B cell (primary cell): Measurements from ENCODE around the gene NOMO2. TPM values are rescaled to one million over a fixed set of nuclear protein-coding genes. Genes with fewer than 3 reads are reported as not detected.
"Not testable (repeated sequence)": the region's sequence is repeated elsewhere in the genome, so short reads cannot be mapped to it uniquely, and the experiment has no call there.

ENCODE experiments used
- ATAC-seq: fragments of 200-7000 bp; cut with Tn5 transposase; one replicate; pipeline ENCODE4 v1.10.0; 2021; ENCODE audit warnings: low read depth, mild to moderate bottlenecking, moderate number of reproducible peaks, moderate library complexity
- CTCF ChIA-PET: fragments of 350-600 bp; sonication (Branson Sonifier 250); formaldehyde crosslinking; loops from one replicate; lab custom pipeline; 2021; ENCODE audit warnings: antibody characterized with exemption, inconsistent platforms; lab: Charles Lee
- POLR2A ChIA-PET: fragments of 350-600 bp; sonication (Branson Sonifier 250); formaldehyde crosslinking; loops from one replicate; lab custom pipeline; 2021; ENCODE audit warnings: antibody characterized with exemption; lab: Charles Lee
- DNase-seq: peaks from one replicate; pipeline ENCODE4 v3.0.0; 2013
- H2AFZ ChIP-seq: 2 replicates; pipeline ENCODE4 v1.6.1; 2012; ENCODE audit warnings: mild to moderate bottlenecking, low read depth, low read length; ENCODE audit not compliant: insufficient read depth, poor library complexity, severe bottlenecking
- H3K27ac ChIP-seq, 2 donors: 1 replicate in 1 of 2; 2 replicates in 1 of 2; pipeline ENCODE4 v1.5.1; 2012 to 2013; ENCODE audit warnings: low read length in 2 of 2, mild to moderate bottlenecking in 2 of 2, moderate library complexity in 1 of 2
- H3K27me3 ChIP-seq, 4 experiments: fragments of 200-600 bp in 1 of 4; sonication (generic) in 1 of 4; replicated peaks in 1 of 4; 1 replicate in 2 of 4; 2 replicates in 2 of 4; pipeline versions ENCODE4 v1.6.1 to v1.7.0; 2013 to 2016; ENCODE audit warnings: low read length in 3 of 4, mild to moderate bottlenecking in 2 of 4, mixed read lengths in 1 of 4, moderate library complexity in 1 of 4; ENCODE audit not compliant: insufficient read depth in 4 of 4, control insufficient read depth in 3 of 4; ENCODE audit errors: control extremely low read depth in 1 of 4
- H3K36me3 ChIP-seq, 2 experiments: replicated peaks in 1 of 2; 1 replicate in 1 of 2; 2 replicates in 1 of 2; pipeline versions ENCODE4 v1.6.1 to v1.7.1; 2013; ENCODE audit warnings: low read length in 1 of 2; ENCODE audit not compliant: insufficient read depth in 2 of 2, control insufficient read depth in 1 of 2; ENCODE audit errors: control extremely low read depth in 1 of 2, extremely low read depth in 1 of 2
- H3K4me1 ChIP-seq, 2 donors: fragments of 200-600 bp in 1 of 2; sonication (generic) in 1 of 2; 1 replicate in 1 of 2; 2 replicates in 1 of 2; pipeline versions ENCODE4 v1.5.1 to v1.6.1; 2013 to 2017; ENCODE audit warnings: low read length in 2 of 2; ENCODE audit not compliant: control insufficient read depth in 2 of 2, insufficient read depth in 2 of 2
- H3K4me2 ChIP-seq: replicated peaks from 2 replicates; pipeline ENCODE3; 2012; ENCODE audit warnings: mild to moderate bottlenecking, low read depth, low read length; ENCODE audit not compliant: poor library complexity, severe bottlenecking
- H3K4me3 ChIP-seq, 5 experiments: fragments of 200-600 bp in 1 of 5; sonication (generic) in 1 of 5; 1 replicate in 3 of 5; 2 replicates in 2 of 5; pipeline versions ENCODE4 v1.5.1 to v1.7.0; 2011 to 2016; ENCODE audit warnings: low read length in 4 of 5, mild to moderate bottlenecking in 4 of 5, low read depth in 2 of 5, control low read depth in 1 of 5, moderate library complexity in 1 of 5; ENCODE audit not compliant: insufficient read depth in 1 of 5; ENCODE audit errors: control extremely low read depth in 1 of 5, extremely low read depth in 1 of 5
- H3K79me2 ChIP-seq: fragments of 200-600 bp; sonication (generic); one replicate; pipeline ENCODE4 v1.6.0; 2016; ENCODE audit warnings: low read length; ENCODE audit not compliant: control insufficient read depth, insufficient read depth
- H3K9ac ChIP-seq: fragments of 200-600 bp; sonication (generic); 2 replicates; pipeline ENCODE4 v1.6.1; 2017; ENCODE audit warnings: mild to moderate bottlenecking, low read length, moderate library complexity
- H3K9me3 ChIP-seq, 3 donors: one replicate each; pipeline versions ENCODE4 v1.6.1 to v1.7.1; 2013; ENCODE audit warnings: low read length in 2 of 3; ENCODE audit not compliant: control insufficient read depth in 2 of 3, insufficient read depth in 1 of 3; ENCODE audit errors: control extremely low read depth in 1 of 3
- H4K20me1 ChIP-seq: 2 replicates; pipeline ENCODE4 v1.6.0; 2012; ENCODE audit warnings: mild to moderate bottlenecking, low read length; ENCODE audit not compliant: insufficient read depth, control insufficient read depth, poor library complexity, severe bottlenecking
- H3K27ac Mint-ChIP-seq: one replicate; pipeline ENCODE4 v1.8.0; 2021; ENCODE audit warnings: mixed read lengths
- H3K27me3 Mint-ChIP-seq: one replicate; pipeline ENCODE4 v1.8.0; 2021; ENCODE audit warnings: mixed read lengths
- H3K4me1 Mint-ChIP-seq: one replicate; pipeline ENCODE4 v1.8.0; 2021; ENCODE audit warnings: mixed read lengths
- H3K4me3 Mint-ChIP-seq: one replicate; pipeline ENCODE4 v1.8.0; 2021; ENCODE audit warnings: mixed read lengths
- H3K9me3 Mint-ChIP-seq: one replicate; pipeline ENCODE4 v1.8.0; 2022; ENCODE audit warnings: mixed read lengths; ENCODE audit not compliant: insufficient read depth
- whole genome bisulfite sequencing: methylation state at CpG from one replicate; pipeline ENCODE4 v1.1.5; 2013; ENCODE audit warnings: missing lambda C conversion rate; ENCODE audit not compliant: insufficient coverage; 5-methylcytosine and 5-hydroxymethylcytosine counted together
- intact Hi-C: fragments of 100-400 bp; cut with micrococcal nuclease; formaldehyde crosslinking; loops from one replicate; pipeline ENCODE4 v1.10.0; 2022
- polyA plus RNA-seq: library from polyadenylated mRNA; depleted of rRNA; stranded (reverse); fragments of >200 nt; gene quantifications from 2 replicates; pipeline ENCODE4 v1.2.3, GENCODE V29; 2012
- total RNA-seq, 2 donors: library from RNA; stranded (reverse); fragments of 120-200 nt in 1 of 2; gene quantifications; 1 replicate in 1 of 2; 2 replicates in 1 of 2; pipeline versions ENCODE4 v1.2.3 to v1.2.4, GENCODE V29; 2013 to 2022

Gene NOMO2
- total and polyA plus RNA-seq, 2 donors (not counting 1 experiment from before 2014, with no cell fraction given): 41.2 to 47.2 TPM

DNA sequence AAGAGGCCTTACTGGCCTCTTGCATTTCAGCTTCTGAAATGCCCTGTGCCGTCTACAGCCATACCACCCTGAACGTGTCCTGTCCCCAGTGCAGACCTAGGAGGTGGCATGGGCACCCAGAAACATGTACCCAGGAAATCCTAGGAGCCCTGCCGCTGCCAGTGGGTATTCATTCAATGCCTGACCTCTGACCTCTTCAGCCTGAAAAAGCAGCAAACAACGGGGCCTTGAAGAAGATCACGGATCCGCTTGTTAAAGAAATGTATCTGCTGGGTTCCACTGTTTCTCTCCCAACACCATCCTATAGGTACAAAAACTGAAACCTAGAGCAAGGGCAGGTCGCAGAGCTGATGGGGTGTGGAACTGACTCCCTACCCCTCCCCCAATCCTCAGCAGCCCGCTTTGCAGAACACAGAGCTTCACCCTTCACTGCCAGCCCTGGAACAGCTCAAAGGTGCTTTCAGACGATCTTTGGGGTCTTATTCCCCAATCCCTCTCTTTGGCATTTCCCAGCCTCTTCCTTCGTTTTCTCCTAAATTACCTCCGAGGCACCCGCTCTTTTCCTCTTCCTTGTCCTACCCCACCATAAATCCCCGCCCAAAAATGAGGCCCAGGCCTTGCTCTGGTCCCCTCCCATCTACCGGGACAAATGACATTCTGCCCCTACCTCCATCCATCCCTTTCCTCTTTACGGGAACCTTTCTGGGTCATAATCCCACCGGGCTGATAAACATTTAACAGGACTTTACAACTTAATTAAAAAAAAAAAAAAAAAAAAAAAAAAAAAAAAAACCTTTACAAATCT is 1.3 kb downstream of the NOMO2 start:
- H3K27ac Mint-ChIP-seq, H3K79me2 ChIP-seq, H3K27me3 ChIP-seq, H3K9me3 Mint-ChIP-seq, intact Hi-C loops, H2AFZ ChIP-seq, H3K9ac ChIP-seq, H4K20me1 ChIP-seq, DNase-seq, H3K9me3 ChIP-seq, ATAC-seq, H3K4me1 ChIP-seq, H3K27me3 Mint-ChIP-seq, POLR2A ChIA-PET, H3K27ac ChIP-seq, H3K4me1 Mint-ChIP-seq, H3K36me3 ChIP-seq, CTCF ChIA-PET, H3K4me2 ChIP-seq: not testable (repeated sequence)
- peak overlapping the region in 2 of 5 experiments; percentile 45 to 54 for H3K4me3 ChIP-seq
- H3K4me3 Mint-ChIP-seq: peak overlapping the region; percentile 26
- 88% methylated on average over 3 of the region's 16 CpGs for WGBS

DNA sequence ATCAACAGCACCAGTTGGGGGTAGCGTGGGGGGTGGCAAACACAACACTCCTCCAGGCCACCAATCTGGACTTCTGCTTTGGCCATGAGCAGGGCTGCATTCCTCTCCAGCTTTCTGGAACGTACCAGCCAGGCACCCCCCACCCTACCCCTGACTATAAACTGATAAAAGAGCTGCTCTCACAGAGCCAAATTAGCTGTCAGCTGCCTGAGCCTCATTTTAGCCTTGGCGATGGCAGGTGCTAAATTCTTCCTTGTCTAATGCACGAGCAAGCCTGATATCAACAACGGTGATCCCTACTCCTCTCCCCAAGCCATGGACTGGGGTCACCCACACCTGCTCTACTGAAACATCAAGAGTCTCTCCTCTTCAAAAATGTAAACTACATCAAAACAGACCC is 8.2 kb downstream of the NOMO2 start:
- H3K9ac ChIP-seq, H3K27ac Mint-ChIP-seq, H3K9me3 Mint-ChIP-seq, H3K79me2 ChIP-seq, H3K4me1 ChIP-seq, H4K20me1 ChIP-seq, H3K4me3 Mint-ChIP-seq, POLR2A ChIA-PET, H3K27me3 ChIP-seq, H3K4me3 ChIP-seq, H3K4me2 ChIP-seq, ATAC-seq, H3K27me3 Mint-ChIP-seq, H3K9me3 ChIP-seq, DNase-seq, intact Hi-C loops, H3K4me1 Mint-ChIP-seq, H3K27ac ChIP-seq, H2AFZ ChIP-seq, CTCF ChIA-PET, H3K36me3 ChIP-seq: not testable (repeated sequence)
- WGBS: no CpG with 5 or more reads among the region's 5 CpGs

DNA sequence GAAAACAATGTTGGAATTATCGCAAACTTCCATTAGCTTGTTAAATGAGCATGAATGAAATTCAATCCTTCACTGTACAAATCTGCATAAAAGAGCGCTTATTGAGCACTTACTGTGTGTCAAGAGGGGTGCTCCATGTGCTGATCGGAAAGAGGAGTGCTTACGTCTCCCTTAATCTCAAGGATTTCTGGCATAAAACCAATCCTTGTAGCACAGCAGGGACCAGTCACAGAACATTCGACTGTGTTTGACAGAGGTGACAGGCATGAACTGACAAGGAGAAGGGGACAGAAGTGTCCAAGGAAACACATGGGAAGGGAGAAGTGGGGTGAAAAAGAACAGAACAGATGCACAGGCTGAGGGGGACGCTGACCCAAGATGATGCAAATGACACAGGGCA is 14.5 kb downstream of the NOMO2 start:
- H3K27ac Mint-ChIP-seq, H3K4me3 Mint-ChIP-seq, ATAC-seq, CTCF ChIA-PET, H3K4me1 Mint-ChIP-seq, H3K4me1 ChIP-seq, H3K36me3 ChIP-seq, H3K27ac ChIP-seq, POLR2A ChIA-PET, H3K4me3 ChIP-seq, H3K4me2 ChIP-seq, H3K9me3 Mint-ChIP-seq, intact Hi-C loops, H3K9me3 ChIP-seq, H3K79me2 ChIP-seq, H2AFZ ChIP-seq, DNase-seq, H3K9ac ChIP-seq, H3K27me3 ChIP-seq, H4K20me1 ChIP-seq, H3K27me3 Mint-ChIP-seq: not testable (repeated sequence)
- WGBS: 100% methylated on average over 2 of the region's 6 CpGs

- intact Hi-C loops, H2AFZ ChIP-seq, H3K9me3 ChIP-seq, H3K9ac ChIP-seq, H3K4me2 ChIP-seq, H3K4me1 ChIP-seq, H3K4me3 ChIP-seq, H3K79me2 ChIP-seq, H3K4me3 Mint-ChIP-seq, H3K36me3 ChIP-seq, H3K27me3 ChIP-seq, ATAC-seq, H3K27ac Mint-ChIP-seq, H3K4me1 Mint-ChIP-seq, H3K27ac ChIP-seq, H4K20me1 ChIP-seq, CTCF ChIA-PET, H3K27me3 Mint-ChIP-seq, POLR2A ChIA-PET, H3K9me3 Mint-ChIP-seq, DNase-seq: not testable (repeated sequence)
- no CpG with 5 or more reads among the region's 5 CpGs for WGBS
Measured at GRCh38 chr16:18546853-18547252, 15.0 kb downstream of the NOMO2 start.
